CD4-positive, alpha-beta T cell (primary cell): Measurements from ENCODE around the gene CD7. TPM values are rescaled to one million over a fixed set of nuclear protein-coding genes. Genes with fewer than 3 reads are reported as not detected.

Experiments used
- ATAC-seq: fragments of 200-7000 bp; cut with Tn5 transposase; one replicate; pipeline ENCODE4 v1.10.0; 2022; ENCODE audit warnings: mild to moderate bottlenecking; ENCODE audit not compliant: poor library complexity
- CTCF ChIA-PET: fragments of 350-600 bp; sonication (Branson Sonifier 250); formaldehyde crosslinking; loops from one replicate; lab custom pipeline; 2021; ENCODE audit warnings: antibody characterized with exemption, inconsistent platforms; lab: Charles Lee
- POLR2A ChIA-PET: fragments of 350-600 bp; sonication (Branson Sonifier 250); formaldehyde crosslinking; loops from one replicate; lab custom pipeline; 2021; ENCODE audit warnings: antibody characterized with exemption, inconsistent platforms; lab: Charles Lee
- DNase-seq, 14 experiments: peaks; one replicate each; pipeline ENCODE4 v3.0.0-alpha.2; 2013 to 2020; ENCODE audit warnings: mixed read lengths in 2 of 14
- H3K27ac ChIP-seq, 2 donors: one replicate each; pipeline versions ENCODE4 v1.5.1 to v1.7.0; 2013; ENCODE audit warnings: low read length in 2 of 2, low read depth in 1 of 2, mild to moderate bottlenecking in 1 of 2
- H3K27me3 ChIP-seq, 2 experiments: 1 replicate in 1 of 2; 2 replicates in 1 of 2; pipeline versions ENCODE4 v1.6.1 to v1.7.0; 2013; ENCODE audit warnings: low read length in 2 of 2, control low read depth in 1 of 2, mild to moderate bottlenecking in 1 of 2, moderate library complexity in 1 of 2; ENCODE audit not compliant: insufficient read depth in 2 of 2, control insufficient read depth in 1 of 2
- H3K36me3 ChIP-seq: one replicate; pipeline ENCODE4 v1.6.1; 2013; ENCODE audit warnings: low read length, control low read depth; ENCODE audit not compliant: insufficient read depth
- H3K4me1 ChIP-seq: one replicate; pipeline ENCODE4 v1.6.1; 2013; ENCODE audit warnings: low read length, control low read depth; ENCODE audit not compliant: insufficient read depth
- H3K4me3 ChIP-seq: one replicate; pipeline ENCODE4 v1.5.1; 2013; ENCODE audit warnings: mild to moderate bottlenecking, low read length, moderate library complexity
- H3K9me3 ChIP-seq, 2 experiments: 1 replicate in 1 of 2; 2 replicates in 1 of 2; pipeline versions ENCODE4 v1.6.1 to v1.7.0; 2013; ENCODE audit warnings: low read length in 2 of 2, mild to moderate bottlenecking in 2 of 2, control low read depth in 1 of 2, moderate library complexity in 1 of 2; ENCODE audit not compliant: control insufficient read depth in 1 of 2, insufficient read depth in 1 of 2
- H3K27ac Mint-ChIP-seq: one replicate; pipeline ENCODE4 v1.8.0; 2020; ENCODE audit warnings: mixed read lengths
- H3K27me3 Mint-ChIP-seq: one replicate; pipeline ENCODE4 v1.8.0; 2021; ENCODE audit warnings: mixed read lengths
- H3K36me3 Mint-ChIP-seq: one replicate; pipeline ENCODE4 v1.8.0; 2021; ENCODE audit warnings: low read depth, mixed read lengths
- H3K4me1 Mint-ChIP-seq: one replicate; pipeline ENCODE4 v1.8.0; 2021; ENCODE audit warnings: low read depth, mixed read lengths
- H3K4me3 Mint-ChIP-seq: one replicate; pipeline ENCODE4 v1.8.0; 2020; ENCODE audit warnings: mild to moderate bottlenecking, mixed read lengths
- H3K9me3 Mint-ChIP-seq: one replicate; pipeline ENCODE4 v1.8.0; 2020; ENCODE audit warnings: mixed read lengths
- CTCF ChIP-seq: fragments of 200-600 bp; IDR thresholded peaks from one replicate; pipeline ENCODE4 v1.8.0; 2022; ENCODE audit warnings: antibody characterized with exemption, mild to moderate bottlenecking
- intact Hi-C, 2 experiments: fragments of 100-400 bp; cut with DNase I in 1 of 2; cut with micrococcal nuclease in 1 of 2; formaldehyde crosslinking; loops; one replicate each; pipeline versions ENCODE4 v1.15.1 to v1.9.0; 2023 to 2025; cut with DNase I, micrococcal nuclease
- total RNA-seq, 174 experiments: library from RNA in 2 of 174; stranded (reverse) in 2 of 174; gene quantifications; one replicate each; pipeline ENCODE4 v1.2.3 and lab custom pipeline; 2021 to 2026

CD7 gene
- total RNA-seq, 2 experiments from 2014 or later = 225 to 234 TPM

- ChIA-PET CTCF (no interaction called here), POLR2A (no interaction called here)
- ATAC-seq (no peak), DNase-seq (no peak)
- Mint-ChIP-seq H3K27me3 (no peaks in the 10 kb centered on the region), H3K27ac (no peak overlapping the region), H3K4me3 (no peak overlapping the region), H3K4me1 (peaks cover 8% of the 10 kb centered on the region), H3K36me3 (no peaks in the 10 kb centered on the region), H3K9me3 (no peaks in the 10 kb centered on the region)
- no peaks in the 10 kb centered on the region for H3K36me3 ChIP-seq
- H3K9me3 ChIP-seq = no peaks in the 10 kb centered on the region
- no peak overlapping the region for H3K27ac ChIP-seq
- H3K4me3 ChIP-seq = no peak overlapping the region
- no peaks in the 10 kb centered on the region for H3K27me3 ChIP-seq
- peaks cover 36% of the 10 kb centered on the region for H3K4me1 ChIP-seq
- intact Hi-C loops = no loop called here
- TF ChIP-seq CTCF = no peak
These were observed 38.5 kb downstream of the CD7 start for GRCh38 chr17:82278786-82279391.

- H3K9me3 Mint-ChIP-seq = no peaks in the 10 kb centered on the region
These were observed 39.1 kb downstream of the CD7 start for GRCh38 chr17:82278308-82278707.

GRCh38 chr17:82277851-82278250 lies 39.6 kb downstream of the CD7 start:
- no peak overlapping the region for H3K4me3 Mint-ChIP-seq
- H3K27ac Mint-ChIP-seq = no peak overlapping the region
- CTCF ChIA-PET = no interaction called here
- H3K27me3 Mint-ChIP-seq = no peaks in the 10 kb centered on the region
- Histone ChIP-seq H3K27ac (no peak overlapping the region), H3K4me1 (peaks cover 31% of the 10 kb centered on the region), H3K27me3 (no peaks in the 10 kb centered on the region), H3K4me3 (no peak overlapping the region), H3K9me3 (no peaks in the 10 kb centered on the region), H3K36me3 (no peaks in the 10 kb centered on the region)
- DNase-seq (no peak), ATAC-seq (no peak)
- H3K4me1 Mint-ChIP-seq = peaks cover 8% of the 10 kb centered on the region
- TF ChIP-seq CTCF = no peak
- intact Hi-C loops = no loop called here
- POLR2A ChIA-PET = no interaction called here
- no peaks in the 10 kb centered on the region for H3K9me3 Mint-ChIP-seq
- H3K36me3 Mint-ChIP-seq = peaks cover 5% of the 10 kb centered on the region

More at GRCh38 chr17:82278308-82278707, 39.1 kb downstream of the CD7 start:
- intact Hi-C loops = no loop called here
- Mint-ChIP-seq H3K4me1 (peaks cover 8% of the 10 kb centered on the region), H3K36me3 (peaks cover 4% of the 10 kb centered on the region), H3K27ac (no peak overlapping the region), H3K27me3 (no peaks in the 10 kb centered on the region), H3K4me3 (no peak overlapping the region)
- DNase-seq = no peak
- no peaks in the 10 kb centered on the region for H3K9me3 ChIP-seq
- no peaks in the 10 kb centered on the region for H3K27me3 ChIP-seq
- no peak for TF ChIP-seq CTCF
- no peak overlapping the region for H3K27ac ChIP-seq
- no peaks in the 10 kb centered on the region for H3K36me3 ChIP-seq
- peaks cover 36% of the 10 kb centered on the region for H3K4me1 ChIP-seq
- H3K4me3 ChIP-seq = no peak overlapping the region
- no peak for ATAC-seq
- ChIA-PET POLR2A (no interaction called here), CTCF (no interaction called here)
